Measurements from ENCODE around the gene CCL23. TPM values are rescaled to one million over a fixed set of nuclear protein-coding genes. Genes with fewer than 3 reads are reported as not detected.

CCL23 gene
- total RNA-seq, 4 donors from 2014 or later = 1.2 to 12.9 (median 7.3) TPM; not detected in 1

GRCh38 chr17:36057911-36058310, 40.1 kb upstream of the CCL23 start:
- no peaks in the 10 kb centered on the region for H3K27me3 ChIP-seq
- no peaks in the 10 kb centered on the region for H3K9me3 ChIP-seq
- H3K36me3 ChIP-seq = no peaks in the 10 kb centered on the region
- no peak for ATAC-seq
- no peaks in the 10 kb centered on the region for H3K4me1 ChIP-seq
- no peak for TF ChIP-seq CTCF (IDR thresholded peaks at IDR 0.05)
- no peak for TF ChIP-seq EP300 (IDR thresholded peaks at IDR 0.05)
- TF ChIP-seq POLR2A (IDR thresholded peaks at IDR 0.05) = no peak
- TF ChIP-seq POLR2AphosphoS5 (IDR thresholded peaks at IDR 0.05) = no peak
- H3K27ac ChIP-seq = no peak overlapping the region
- no peak overlapping the region for H3K4me3 ChIP-seq

DNA sequence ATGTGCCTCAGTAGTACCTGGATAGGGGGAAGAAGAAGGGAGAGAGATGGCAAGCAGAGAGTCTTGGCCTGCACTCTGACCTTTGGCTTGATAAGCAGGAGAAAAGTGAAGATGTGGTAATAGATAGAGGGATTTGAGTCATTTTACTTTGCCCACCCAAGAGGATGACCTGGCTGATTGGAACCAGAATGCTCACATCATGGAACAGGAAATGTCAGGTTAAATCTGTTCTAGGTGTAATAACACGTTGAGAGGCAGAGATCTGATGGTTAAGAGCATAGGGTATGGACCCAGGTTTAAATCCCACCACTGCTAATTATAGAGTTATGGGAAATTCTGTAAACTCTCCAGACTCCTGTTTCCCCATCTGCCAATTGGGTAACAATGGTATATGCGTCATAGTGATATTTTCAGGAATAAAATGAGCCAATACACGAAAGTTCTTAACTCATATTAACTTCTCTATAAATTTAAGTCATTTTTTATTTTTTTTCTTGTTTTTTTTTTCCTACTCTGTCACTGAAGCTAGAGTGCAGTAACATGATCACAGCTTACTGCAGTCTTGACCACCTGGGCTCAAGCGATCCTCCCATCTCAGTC, 38.2 kb upstream of the CCL23 start:
- Histone ChIP-seq H3K36me3 (no peaks in the 10 kb centered on the region), H3K4me3 (no peak overlapping the region), H3K27me3 (no peaks in the 10 kb centered on the region), H3K27ac (no peak overlapping the region), H3K9me3 (peaks cover 0 to 9% (median 0%) of the 10 kb centered on the region in 3 donors), H3K4me1 (no peaks in the 10 kb centered on the region)
- TF ChIP-seq POLR2A (IDR thresholded peaks at IDR 0.05) (no peak), CTCF (IDR thresholded peaks at IDR 0.05) (no peak), POLR2AphosphoS5 (IDR thresholded peaks at IDR 0.05) (no peak)
- WGBS, 2 donors (ENCODE audit: low coverage in 1 of 2) = 81 to 83% methylated on average over 4 of the region's 4 CpGs
- ATAC-seq = no peak

DNA sequence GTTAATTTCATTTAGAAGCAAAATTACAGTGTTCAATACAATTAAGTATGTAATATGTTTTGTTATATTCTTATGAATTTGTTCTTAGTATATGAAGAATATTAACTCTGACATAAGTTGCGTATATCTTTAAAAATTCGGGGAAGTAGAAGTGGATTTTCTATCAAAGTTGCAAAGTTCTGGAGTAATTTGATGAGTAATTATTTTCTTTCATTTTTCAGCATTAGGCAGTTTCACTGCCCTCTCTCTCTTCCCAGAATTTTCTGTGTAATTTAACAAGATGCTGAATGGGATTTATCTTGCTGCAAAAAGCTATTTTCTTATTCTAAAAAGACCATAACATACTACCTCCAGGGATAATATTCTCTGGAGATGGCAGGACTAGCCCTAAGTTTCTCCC, 37.4 kb upstream of the CCL23 start:
- ATAC-seq = no peak
- Histone ChIP-seq H3K27me3 (no peaks in the 10 kb centered on the region), H3K27ac (no peak overlapping the region), H3K4me3 (no peak overlapping the region), H3K9me3 (peaks cover 0 to 13% (median 0%) of the 10 kb centered on the region in 3 donors), H3K36me3 (no peaks in the 10 kb centered on the region), H3K4me1 (no peaks in the 10 kb centered on the region)
- WGBS, 2 donors (ENCODE audit: low coverage in 1 of 2) = 63 to 75% methylated on average over 2 of the region's 2 CpGs
- TF ChIP-seq POLR2A (IDR thresholded peaks at IDR 0.05) = no peak
- no peak for TF ChIP-seq CTCF (IDR thresholded peaks at IDR 0.05)
- TF ChIP-seq POLR2AphosphoS5 (IDR thresholded peaks at IDR 0.05) = no peak
- no peak for TF ChIP-seq EP300 (IDR thresholded peaks at IDR 0.05)

- Histone ChIP-seq H3K4me1 (no peaks in the 10 kb centered on the region), H3K36me3 (no peaks in the 10 kb centered on the region), H3K27me3 (peaks cover 18% of the 10 kb centered on the region), H3K4me3 (no peak overlapping the region), H3K27ac (no peak overlapping the region), H3K9me3 (peaks cover 0 to 50% (median 0%) of the 10 kb centered on the region in 3 donors)
- 87 to 100% methylated on average over 1 to 2 of the region's 2 CpGs for WGBS, 2 donors (ENCODE audit: low coverage in 1 of 2)
- no peak for TF ChIP-seq POLR2AphosphoS5 (IDR thresholded peaks at IDR 0.05)
- TF ChIP-seq EP300 (IDR thresholded peaks at IDR 0.05) = no peak
- TF ChIP-seq POLR2A (IDR thresholded peaks at IDR 0.05) = no peak
- no peak for TF ChIP-seq CTCF (IDR thresholded peaks at IDR 0.05)
- ATAC-seq = no peak
Measured at GRCh38 chr17:36049643-36050042, 31.9 kb upstream of the CCL23 start.

- 88% methylated on average over 1 of the region's 2 CpGs; no CpG with 5 or more reads in 1 of the 2 donors for WGBS, 2 donors (ENCODE audit: low coverage in 1 of 2)
- Histone ChIP-seq H3K4me1 (no peaks in the 10 kb centered on the region), H3K4me3 (no peak overlapping the region), H3K27ac (no peak overlapping the region), H3K27me3 (peaks cover 18% of the 10 kb centered on the region), H3K9me3 (peaks cover 0 to 50% (median 0%) of the 10 kb centered on the region in 3 donors), H3K36me3 (no peaks in the 10 kb centered on the region)
- no peak for ATAC-seq
- TF ChIP-seq POLR2AphosphoS5 (IDR thresholded peaks at IDR 0.05) (no peak), EP300 (IDR thresholded peaks at IDR 0.05) (no peak)
Measured at GRCh38 chr17:36048066-36048465, 30.3 kb upstream of the CCL23 start.
